GM19395 (cell line): Measurements from ENCODE around the gene SHROOM3.
"Not testable (repeated sequence)": the region's sequence is repeated elsewhere in the genome, so short reads cannot be mapped to it uniquely, and the experiment has no call there.

Experiments used
- ATAC-seq: cut with Tn5 transposase; IDR thresholded peaks from one replicate; pipeline ENCODE4 v1.9.1; 2021; ENCODE audit warnings: mild to moderate bottlenecking, moderate library complexity; ENCODE audit not compliant: unreplicated experiment

SHROOM3 gene

DNA sequence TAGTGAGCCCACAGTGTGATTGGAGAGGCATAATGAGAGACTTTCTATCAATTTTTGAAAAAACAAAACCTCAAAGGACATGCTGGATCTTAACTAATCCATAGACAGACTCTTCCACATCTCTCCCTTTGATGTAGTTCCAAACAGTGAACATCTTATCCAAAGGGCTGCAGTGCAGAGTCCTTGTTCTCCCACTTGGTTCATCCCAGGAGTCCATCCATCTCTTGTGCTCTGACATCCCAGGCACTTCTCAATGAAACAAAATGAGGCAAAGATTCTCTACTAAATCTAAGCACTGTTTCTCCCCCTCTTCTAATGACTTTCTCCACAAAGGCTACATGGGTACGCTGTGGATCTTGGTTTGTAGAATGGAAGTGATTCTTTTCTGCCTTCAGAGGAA is 8.3 kb downstream of the SHROOM3 start:
- ATAC-seq: no peak

DNA sequence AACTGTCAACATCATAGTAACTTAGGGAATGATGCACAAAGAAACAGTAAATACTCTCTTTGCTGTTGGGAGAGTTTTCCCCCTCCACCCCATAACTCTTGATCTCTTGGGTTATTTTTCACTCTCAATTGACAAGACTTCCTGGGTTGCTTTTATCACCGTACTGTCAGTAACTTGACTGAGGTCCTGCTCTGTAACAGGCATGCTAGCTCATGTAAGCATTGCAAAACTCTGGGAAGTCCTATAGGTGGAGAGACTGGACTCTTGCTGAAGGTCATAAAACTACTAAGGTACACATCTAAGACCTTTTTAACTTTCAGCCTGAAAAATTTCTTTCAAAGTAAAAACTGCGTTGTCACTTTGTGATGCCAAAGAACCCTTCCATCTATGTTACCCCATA is 10.9 kb downstream of the SHROOM3 start:
- no peak for ATAC-seq

DNA sequence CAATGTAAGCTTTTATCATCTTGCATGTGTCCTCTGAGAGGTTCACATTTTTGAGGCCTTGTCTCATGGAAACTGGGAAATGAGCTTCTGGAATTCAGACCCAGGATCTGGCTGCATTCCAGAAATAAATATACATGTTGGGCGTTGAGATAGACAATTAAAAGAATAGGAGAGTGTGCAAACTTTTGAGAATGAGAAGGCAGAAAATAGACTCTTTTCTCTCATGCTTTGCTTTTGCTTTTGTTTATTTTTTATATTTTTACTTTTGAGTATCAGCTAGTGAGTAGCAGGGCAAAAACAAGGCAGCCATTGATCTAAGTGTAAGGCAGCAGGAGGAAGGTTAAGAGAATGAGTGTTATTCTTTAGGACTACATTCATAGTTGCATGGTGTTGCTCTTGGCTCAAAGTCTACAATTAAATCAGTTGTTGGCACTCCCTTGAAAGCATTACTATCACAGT is 12.4 kb downstream of the SHROOM3 start:
- no peak for ATAC-seq

DNA sequence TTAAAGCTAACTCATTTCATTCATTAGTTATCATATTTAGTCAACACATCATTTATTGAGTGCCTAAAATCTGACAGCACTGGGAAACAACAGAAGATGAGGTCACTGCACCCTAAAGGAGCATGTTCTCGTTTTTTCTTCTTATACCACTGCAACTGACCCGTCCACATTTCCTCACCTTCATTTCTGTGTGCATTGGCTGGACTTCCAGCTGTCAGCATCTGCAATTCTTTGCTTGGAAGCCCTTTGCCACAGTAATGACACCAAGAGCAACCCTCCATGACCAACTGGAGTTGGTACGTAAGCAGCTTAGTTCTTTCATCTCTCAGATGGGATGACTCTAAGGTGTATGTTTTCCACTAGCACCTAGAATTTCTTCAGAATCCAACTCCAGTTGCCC is 13.2 kb downstream of the SHROOM3 start:
- ATAC-seq: no peak

DNA sequence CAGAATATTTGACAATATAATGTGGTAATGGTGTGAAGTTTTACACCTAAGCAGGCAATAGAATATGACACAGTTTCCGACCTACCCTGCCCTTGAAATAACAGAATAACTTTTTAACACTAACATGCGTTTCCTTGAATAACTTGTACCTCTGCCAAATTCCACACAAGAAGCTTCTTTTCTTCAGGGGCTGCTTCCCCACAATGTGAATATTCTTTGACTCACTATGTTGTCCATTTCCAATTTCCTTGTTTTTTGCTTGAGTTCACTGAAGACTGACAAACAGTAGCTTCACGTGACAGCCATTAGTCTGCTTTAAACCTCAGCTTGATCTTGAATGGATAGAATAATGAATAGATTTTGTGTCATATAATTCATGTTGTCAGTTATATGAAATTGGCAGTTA is 14.3 kb downstream of the SHROOM3 start:
- ATAC-seq: no peak

DNA sequence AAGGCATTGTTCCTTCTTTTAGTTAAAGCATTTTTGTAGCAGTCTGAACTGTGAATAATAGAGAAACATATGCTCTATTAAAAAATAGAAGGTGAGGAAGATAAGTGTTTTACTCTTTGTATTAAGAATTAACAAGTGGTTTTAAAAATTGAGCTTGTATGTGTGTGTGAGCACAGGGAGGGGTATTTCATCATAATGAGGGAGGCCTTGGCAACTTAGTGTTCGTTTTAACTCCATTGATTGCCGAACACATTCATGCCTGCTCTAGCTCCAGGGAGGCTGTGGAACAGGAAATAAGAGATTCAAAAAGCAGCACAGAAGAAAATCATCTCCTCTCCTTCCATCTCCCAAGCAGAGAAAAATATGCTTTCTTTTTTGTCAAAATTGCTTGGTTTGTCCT is 14.8 kb downstream of the SHROOM3 start:
- no peak for ATAC-seq

DNA sequence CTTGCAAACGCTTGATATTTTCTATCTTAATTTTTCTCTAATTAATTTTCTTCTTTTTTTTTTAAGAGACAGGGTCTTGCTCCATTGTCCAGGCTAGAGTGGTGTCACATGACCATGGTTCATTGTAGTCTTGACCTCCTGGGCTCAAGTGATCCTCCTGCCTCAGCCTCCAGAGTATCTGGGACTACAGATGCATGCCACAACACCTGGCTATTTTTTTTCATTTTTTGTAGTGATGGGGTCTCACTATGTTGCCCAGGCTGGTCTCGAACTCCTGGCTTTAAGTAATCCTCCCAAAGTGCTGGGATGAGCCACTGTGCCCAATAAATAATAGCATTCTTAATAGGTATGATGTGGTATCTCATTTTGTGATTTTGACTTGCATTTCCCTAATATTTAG is 18.2 kb downstream of the SHROOM3 start:
- ATAC-seq: no peak

DNA sequence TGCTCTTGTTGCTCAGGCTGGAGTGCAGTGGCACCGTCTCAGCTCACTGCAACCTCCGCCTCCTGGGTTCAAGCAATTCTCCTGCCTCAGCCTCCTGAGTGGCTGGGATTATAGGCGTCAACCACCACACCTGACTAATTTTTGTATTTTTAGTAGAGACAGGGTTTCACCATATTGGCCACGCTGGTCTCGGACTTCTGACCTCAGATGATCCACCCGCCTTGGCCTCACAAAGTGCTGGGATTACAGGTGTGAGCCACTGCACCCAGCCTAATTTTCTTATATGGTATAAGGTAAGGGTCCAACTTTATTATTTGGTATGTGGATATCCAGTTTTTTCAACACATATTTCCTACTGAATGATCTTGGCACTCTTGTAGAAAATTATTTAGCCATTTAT is 19.0 kb downstream of the SHROOM3 start:
- ATAC-seq: not testable (repeated sequence)

DNA sequence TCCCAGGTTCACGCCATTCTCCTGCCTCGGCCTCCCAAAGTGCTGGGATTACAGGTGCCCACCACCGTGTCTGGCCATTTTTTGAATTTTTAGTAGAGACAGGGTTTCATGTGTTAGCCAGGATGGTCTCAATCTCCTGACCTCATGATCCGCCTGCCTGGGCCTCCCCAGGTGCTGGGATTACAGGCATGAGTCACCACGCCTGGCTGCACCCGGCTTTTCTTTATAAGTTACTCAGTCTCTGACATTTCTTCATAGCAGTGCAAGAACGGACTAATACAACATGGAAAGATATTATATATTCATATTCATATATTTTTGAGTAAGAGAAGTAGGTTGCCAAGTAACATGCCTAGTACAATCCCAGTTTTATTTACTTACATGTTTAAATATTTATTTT is 22.9 kb downstream of the SHROOM3 start:
- no peak for ATAC-seq

DNA sequence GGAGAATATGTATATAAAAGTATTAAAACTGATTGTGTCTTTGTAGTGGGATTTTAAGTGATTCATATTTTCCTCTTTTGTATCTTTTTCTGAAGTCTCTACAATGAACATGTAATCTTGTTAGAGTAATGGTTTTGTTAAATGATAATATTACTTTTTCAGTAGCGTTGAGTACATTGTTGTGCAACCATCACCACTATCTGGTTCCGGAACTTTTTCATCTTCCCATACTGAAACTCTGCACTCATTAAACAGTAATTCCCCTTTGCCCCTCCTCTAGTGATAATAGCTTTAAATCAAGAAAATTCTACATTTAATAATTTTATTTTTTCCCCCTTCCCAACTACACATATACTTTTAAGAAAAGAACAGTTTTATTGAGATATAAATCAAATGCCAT is 23.3 kb downstream of the SHROOM3 start:
- no peak for ATAC-seq

DNA sequence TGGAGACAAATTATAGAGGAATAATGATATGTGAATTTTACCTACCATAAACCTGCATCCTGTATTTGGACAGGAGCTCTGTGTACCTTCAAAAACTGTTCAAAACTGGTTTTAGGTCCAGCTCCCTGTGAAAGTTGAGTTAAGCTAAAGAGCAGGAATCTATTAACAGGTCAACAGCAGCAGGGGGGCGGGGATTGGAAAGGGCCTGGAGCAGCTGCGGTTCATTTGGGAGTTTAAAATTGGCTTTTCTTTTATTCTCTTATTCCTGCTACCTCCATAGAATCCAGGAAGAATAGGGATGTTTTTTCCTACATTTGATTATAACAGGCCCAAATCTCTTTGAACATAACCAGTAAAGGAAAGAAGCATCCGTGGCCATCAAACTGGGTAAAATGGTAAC is 23.8 kb downstream of the SHROOM3 start:
- no peak for ATAC-seq

DNA sequence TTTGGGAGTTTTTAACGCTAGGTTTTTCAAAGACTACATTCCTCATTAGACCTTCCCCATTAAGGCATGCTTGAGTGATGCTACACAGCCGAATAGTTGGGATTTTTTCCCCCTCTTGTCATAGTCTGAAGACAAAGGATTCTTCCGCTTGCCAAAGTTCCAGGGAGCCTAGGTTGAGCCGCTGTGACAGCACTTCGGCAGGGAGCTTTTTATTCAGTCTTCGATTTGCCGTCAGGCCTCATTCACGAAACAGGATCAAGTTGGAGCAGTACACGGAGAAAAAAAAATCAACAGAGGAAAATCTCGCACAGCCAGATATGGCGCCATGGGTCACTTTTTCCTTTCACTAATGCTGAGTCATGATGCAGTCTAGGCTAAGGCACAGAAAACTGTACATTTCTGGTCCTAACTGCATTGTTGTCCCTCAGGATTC is 24.3 kb downstream of the SHROOM3 start:
- no peak for ATAC-seq

DNA sequence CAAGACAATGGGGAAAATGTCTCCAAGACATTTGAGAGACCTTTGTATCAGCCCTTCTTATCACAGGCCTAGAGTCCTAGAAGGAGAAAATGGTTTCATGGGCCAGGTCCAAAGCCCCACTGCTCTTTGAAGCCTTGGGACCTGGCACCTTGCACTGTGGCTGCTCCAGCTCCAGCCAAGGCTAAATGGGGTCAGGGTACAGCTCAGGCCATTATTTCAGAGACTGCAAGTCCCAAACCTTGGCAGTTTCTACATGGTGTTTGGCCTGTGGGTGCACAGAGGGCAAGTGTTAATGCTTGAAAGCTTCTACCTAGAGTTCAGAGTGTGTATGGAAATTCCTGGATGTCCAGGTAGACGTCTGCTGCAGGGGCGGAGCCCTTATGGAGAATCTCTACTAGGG is 28.5 kb downstream of the SHROOM3 start:
- no peak for ATAC-seq

DNA sequence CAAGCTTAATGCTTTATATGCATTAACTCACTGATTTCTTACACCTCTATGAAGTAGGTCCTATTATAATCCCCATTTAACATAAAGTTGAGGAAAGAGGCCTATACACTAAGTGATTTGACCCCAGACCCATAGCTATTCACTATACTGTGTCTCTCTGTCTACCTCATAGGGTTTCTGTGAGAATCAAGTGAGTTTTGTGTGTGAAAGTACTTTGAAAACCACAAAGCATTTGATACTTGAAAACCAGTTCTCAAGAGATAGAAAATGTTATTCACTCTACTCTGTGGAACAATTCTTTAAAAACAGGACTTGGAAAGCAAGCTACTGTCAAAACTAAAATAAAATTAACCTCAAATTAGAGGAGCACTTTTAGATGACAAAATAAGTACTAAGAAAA is 35.0 kb downstream of the SHROOM3 start:
- no peak for ATAC-seq

DNA sequence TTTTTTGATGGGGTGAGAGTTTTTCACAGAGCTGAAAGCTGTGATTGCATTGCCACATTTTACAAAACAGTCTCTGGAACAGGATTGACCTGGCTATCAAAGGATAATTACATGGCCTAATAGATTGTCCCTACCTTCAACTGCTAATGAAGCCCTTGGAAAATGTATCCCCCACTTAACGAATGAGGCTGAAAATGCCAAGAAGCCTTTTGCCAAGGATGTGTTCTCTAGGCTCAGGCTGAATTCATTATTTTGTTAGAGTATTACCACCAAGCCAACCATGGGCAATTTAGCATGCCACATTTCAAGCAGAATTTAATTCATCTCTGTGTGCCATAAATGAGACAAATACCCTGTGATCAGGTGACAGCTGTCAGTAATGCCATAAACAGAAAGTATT is 35.5 kb downstream of the SHROOM3 start:
- ATAC-seq: no peak

DNA sequence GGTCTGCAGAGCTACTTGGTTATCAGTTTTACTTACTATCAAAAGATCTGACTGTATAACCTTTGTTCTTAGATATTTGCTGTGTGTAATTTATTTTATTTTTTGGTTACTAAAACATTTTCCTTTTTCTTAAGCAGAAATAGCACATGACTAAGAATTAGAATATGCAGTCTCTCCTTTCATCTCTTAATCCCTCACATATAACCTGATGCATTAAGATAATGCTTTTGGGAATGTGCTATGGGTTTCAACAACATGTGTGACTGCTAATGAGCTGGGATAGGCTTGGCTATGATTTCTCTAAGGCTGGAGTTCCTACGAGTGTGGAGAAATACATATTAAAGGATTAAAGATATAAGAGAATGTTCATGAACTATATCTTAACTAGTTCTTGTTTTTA is 41.5 kb downstream of the SHROOM3 start:
- ATAC-seq: no peak

DNA sequence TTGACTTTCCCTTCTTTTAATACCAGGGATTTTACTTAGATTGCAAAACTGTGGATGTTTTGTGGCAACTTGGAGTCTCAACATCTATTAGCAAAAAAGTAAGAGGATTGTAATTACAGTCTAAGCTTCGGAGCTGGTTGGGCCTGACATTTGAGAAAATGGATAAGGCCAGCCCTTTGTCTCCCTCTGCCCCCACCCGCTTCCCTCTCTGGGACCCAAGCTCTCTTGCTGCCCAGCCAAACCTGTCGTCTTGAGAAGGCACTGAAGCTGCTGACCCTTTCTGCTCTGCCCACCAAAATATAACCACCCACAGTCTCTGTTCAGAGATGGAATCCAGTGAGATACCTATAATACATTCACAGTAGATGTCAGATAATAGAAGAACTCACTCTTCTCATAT is 49.6 kb downstream of the SHROOM3 start:
- no peak for ATAC-seq

DNA sequence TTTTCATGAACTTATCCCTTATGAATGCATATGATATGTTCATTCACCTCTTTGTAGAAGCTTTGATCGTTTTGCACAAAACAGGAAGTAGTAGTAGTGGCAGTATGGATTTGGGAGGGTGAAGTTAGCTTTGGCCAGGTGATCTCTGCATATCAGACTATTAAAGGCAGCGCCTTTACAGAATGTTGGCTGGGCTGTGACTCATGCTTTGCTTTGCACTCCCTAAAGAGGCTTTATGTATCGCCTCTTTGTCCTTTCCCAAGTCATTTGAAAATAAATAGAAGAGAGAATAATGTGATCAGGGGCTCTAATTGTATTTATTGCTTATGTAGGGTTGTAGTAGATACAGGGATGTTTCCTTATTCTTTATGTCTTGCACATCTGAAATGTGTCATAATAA is 50.4 kb downstream of the SHROOM3 start:
- ATAC-seq: no peak

DNA sequence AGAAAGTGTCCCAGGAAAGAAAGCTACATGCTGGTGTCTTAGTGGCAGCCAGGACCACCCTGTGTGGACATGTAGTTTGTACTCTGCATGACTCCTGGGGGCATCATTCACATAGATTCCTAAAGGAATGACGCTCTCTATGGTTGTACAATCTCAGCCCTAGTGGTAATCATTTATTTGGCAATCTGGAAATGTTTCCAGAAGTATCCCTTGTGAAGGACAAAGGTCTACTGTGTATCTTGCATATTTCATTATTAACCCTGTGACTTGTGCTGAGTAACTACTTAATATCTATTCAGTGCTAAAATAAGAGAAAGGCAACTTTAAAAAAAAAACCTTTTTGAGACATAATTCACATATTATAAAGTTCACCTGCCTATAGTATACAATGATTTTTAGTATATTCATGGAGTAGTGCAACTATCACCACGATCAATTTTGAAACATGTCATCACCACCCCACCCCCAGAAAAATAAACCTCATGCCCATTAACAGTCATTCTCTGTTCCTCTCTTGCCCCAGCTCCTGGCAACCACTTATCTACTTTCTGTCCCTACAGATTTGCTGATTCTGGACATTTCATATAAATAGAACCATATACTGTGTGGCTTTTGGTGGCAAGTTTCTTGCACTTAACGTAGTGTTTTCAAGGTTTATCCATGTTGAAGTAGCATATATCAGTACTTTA is 51.7 kb downstream of the SHROOM3 start:
- no peak for ATAC-seq

DNA sequence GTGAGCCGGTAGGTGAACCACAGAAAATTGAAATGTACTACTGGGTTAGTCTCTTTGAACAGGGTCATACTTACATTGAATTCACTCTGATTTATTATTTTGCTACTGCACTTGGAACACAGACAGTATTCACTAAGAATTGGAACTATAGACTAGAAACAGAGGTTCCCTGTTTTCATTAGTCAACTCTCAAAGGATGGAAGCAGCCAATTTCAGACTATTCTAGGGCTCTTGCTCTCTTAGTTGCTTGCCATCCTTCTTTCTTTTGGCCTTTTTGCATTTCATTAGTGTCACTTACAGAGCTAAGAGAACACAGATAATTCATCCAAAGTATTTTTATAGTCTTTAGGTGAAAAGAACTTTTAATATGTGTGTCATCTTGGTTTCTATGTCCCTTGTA is 52.6 kb downstream of the SHROOM3 start:
- no peak for ATAC-seq

DNA sequence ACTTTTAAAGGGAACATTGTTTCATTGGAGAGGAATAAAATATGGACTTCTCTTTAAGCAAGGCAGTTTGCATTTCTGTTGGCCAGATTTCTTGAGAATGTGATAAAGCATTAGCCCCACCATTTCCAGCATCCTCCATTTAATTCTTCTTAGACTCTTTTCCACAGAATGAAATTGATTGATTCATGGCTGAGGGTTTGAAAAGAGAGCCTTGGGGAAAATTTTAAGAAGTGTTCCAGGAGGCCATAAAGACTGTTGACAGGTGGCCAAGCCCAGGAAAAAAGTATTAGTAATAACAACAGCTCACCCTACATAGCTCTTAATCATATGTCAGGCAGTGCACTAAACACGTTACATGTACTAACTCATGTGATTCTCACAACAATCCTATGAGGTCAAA is 53.4 kb downstream of the SHROOM3 start:
- ATAC-seq: no peak

DNA sequence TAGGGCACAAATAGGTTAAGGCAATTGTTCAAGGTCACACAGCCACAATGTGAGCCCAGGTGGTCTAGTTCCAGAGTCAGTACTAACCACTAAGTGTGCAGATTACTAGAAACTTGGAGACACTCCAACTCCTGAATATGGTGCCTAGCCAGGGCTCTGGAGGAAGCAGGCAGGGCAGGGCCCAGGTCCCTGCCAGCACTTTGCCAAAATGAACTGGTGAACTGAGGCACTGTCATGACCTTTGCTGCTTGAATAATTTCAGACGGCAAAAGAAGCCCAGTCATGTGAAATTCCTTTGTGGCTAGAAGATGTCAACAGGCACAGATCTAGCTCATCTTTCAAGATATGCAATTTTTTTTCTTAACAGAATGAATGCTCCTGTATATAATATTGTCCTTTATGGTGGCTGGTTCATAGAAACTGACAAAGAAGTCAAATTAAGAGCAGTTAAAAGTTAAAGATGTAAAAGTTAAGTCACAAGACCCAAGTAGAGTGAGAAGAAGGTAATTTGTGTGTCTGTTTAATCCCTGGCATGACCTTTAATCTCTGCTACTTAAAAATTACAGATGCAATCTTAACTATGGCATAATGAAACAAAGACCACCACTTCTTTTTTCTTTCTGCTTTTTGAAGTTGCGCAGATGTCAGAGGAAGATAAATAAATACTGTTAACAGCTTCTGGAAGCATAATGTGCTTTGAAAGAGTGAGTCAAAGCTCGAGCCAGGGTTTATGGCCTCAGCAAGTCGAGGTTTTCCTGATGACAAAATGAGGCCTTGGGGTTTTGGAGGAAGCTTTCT is 54.1 kb downstream of the SHROOM3 start:
- ATAC-seq: no peak
